GM21737 (cell line): ENCODE data around the gene APAF1.

Experiments
- ATAC-seq: cut with Tn5 transposase; IDR thresholded peaks from one replicate; pipeline ENCODE4 v1.9.1; 2021; ENCODE audit warnings: mild to moderate bottlenecking, moderate library complexity; ENCODE audit not compliant: unreplicated experiment

APAF1 gene

GRCh38 chr12:98725476-98726247 is 80.6 kb downstream of the APAF1 start:
- no peak for ATAC-seq

DNA sequence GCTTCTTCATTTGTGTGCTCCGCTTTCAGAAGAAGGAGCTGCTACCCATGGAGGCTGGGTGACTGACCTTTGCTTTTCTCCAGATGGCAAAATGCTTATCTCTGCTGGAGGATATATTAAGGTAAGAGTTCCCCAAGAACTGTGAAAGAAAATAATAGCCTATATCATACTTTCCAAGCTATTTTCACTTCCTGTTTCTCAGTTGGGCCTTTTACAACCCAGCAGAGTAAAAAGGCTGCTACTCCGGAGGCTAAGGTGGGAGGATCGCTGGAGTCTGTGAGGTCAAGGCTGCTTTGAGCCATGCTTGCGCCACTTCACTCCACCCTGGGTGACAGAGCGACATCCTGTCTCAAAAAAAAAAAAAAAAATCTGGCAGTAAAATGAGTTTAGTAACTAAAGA is 82.1 kb downstream of the APAF1 start:
- no peak for ATAC-seq

- ATAC-seq: no peak
Measured at GRCh38 chr12:98730412-98730811, 85.3 kb downstream of the APAF1 start.

DNA sequence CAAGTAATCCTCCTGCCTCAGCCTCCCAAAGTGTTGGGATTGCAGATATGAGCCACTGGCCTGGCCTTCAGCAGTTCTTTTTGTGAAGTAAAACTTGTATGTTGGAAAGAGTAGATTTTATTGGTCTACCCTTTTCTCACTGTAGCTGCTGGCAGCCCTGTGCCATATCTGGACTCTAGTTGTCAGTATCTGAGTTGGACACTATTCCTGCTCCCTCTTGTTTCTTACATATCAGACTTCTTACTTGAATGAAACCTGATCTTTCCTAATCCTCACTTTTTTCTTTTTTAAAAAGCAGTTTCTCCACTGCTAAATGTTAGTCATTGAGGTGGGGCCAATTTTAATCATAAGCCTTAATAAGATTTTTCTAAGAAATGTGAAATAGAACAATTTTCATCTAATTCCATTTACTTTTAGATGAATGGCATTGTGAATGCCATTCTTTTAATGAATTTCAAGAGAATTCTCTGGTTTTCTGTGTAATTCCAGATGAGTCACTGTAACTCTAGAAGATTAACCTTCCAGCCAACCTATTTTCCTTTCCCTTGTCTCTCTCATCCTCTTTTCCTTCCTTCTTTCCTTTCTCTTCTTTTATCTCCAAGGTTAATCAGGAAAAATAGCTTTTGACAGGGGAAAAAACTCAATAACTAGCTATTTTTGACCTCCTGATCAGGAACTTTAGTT is 88.7 kb downstream of the APAF1 start:
- no peak for ATAC-seq

DNA sequence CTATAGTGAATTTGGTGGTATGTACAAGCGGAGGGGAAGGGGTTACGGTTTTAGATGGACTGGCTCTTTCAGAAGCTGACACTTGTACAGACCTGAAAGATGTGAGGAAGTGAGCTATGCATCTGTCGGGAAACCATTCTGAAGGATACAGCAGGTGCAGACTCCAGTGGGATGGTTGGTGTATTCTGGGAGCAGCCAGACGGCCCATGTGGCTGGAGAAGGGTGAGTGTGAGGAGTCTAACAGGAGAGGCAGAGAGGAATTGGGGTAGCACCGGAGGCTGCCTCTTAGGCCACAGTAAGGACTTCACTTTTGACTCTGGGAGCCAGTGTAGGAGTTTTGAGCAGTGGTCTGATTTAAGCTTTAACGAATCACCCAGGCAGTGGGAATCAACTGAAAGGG is 90.7 kb downstream of the APAF1 start:
- no peak for ATAC-seq

- ATAC-seq: no peak
Measured at GRCh38 chr12:98736352-98737321, 91.5 kb downstream of the APAF1 start.

- ATAC-seq: no peak
Measured at GRCh38 chr12:98737322-98737712, 92.2 kb downstream of the APAF1 start.

DNA sequence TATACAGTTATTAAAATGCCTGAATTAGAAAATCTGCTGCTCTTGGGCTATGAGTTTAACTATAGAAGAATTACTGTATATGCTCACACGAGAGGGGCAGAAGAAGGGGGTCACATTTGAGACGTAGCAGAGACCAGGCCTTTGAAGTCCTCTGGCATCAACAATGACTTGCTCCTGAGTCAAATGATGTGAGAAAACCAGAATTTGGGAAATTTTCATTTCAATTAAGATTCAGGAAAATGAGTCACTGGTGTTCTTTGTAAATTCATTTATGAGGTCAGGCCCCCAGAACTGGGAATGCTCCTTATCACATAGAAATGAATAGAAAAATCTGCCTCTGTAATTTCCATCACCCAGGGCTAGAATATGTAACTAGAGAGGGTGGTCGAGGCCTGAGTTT is 92.9 kb downstream of the APAF1 start:
- ATAC-seq: no peak

GRCh38 chr12:98738539-98738938 is 93.4 kb downstream of the APAF1 start:
- ATAC-seq: no peak

DNA sequence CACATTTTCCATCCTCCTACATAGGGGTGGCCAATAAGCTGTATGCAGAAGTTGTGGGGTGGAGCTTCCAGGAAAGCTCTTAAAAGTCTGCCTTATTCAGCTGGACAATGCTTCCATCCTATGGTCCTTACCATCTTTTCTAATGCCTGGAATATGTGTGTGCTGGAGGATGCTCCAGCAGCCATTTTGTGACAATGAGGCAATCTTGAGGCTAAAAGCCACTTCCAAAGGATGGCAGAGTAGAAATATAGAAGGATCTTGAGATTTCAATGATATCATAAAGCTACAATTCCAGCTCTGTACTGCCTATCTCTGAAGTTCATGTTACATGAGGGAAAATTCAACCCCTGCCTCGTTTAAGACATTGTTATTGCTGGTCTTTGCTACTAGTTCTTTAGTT is 95.7 kb downstream of the APAF1 start:
- no peak for ATAC-seq

DNA sequence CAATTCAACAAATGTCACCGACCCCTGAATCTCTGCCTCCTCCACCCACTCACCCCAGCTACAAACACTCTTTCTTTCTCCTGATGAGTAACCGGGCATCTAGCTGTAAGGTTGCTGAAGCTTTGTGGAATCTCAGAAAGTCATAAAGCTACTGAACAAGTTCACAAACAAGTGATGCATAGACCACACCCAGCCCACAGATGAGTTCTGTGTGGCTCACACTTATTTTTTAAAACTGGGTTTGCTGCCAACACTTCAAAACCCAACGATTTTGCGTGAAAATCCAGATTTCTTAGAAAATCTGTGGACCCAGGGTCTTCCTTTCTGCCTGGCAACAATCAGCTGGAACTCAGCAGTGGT is 96.1 kb downstream of the APAF1 start:
- ATAC-seq: no peak

DNA sequence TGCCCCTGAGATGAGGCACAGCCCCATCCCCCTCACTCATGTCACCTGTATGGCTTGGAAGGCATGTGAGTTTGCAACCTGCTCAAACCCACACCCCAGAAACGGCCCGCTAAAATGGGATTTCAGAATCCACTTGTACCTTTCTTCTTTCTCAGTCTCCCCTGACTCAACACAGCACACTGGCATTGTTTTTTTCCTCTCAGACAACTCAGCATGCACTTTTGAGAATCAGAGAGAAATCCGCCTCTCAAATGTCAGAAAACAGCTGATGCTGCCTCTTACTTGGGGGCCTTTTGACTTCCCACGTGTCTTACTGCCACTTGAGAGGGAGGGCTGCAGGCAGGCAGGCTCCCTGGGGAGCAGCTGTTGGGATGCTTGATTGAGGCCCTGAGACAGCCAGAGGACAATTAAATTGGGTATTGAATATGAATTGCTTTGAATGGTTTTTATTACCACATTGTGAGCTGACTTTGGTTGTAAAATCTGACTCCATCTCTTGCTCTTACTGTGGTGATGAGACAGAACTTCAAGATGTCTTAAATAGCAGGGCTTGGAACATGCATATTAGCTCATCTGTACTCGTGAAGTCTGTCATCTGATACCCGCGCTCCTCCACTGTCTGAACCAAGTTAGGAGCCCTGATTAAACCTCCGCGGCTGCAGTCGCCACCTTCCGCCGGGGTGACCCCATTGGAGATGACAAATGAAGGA is 96.6 kb downstream of the APAF1 start:
- no peak for ATAC-seq

DNA sequence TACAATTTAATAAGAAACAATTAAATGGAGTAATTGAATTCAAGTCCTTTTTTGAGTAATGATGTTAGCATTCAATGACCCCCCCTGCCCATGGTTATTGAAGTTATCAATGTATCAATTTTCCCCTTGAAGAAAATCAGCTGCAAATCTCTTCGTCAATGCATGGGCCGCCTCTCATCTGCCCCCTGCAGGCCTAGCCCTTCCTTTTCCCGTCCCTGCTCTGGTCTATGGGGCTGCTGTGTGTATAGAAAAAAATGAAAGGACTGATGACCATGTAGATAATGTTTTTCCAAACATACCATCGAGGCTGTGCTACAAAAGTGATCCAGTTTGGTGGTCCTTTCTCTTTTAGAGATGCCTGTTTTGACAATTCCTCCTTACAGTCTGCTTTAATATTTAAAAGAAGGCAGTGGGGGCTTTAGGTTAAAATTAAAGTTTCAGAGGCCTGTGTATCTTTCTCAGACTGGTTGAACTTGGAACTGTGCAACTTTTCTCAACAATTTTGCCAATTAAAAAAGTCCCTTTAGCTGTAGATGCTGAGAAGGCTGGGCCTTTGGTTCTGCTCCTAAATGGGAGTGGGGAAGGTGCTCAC is 98.4 kb downstream of the APAF1 start:
- peak; percentile 70 for ATAC-seq

- no peak for ATAC-seq
Measured at GRCh38 chr12:98744680-98745079, 99.6 kb downstream of the APAF1 start.

DNA sequence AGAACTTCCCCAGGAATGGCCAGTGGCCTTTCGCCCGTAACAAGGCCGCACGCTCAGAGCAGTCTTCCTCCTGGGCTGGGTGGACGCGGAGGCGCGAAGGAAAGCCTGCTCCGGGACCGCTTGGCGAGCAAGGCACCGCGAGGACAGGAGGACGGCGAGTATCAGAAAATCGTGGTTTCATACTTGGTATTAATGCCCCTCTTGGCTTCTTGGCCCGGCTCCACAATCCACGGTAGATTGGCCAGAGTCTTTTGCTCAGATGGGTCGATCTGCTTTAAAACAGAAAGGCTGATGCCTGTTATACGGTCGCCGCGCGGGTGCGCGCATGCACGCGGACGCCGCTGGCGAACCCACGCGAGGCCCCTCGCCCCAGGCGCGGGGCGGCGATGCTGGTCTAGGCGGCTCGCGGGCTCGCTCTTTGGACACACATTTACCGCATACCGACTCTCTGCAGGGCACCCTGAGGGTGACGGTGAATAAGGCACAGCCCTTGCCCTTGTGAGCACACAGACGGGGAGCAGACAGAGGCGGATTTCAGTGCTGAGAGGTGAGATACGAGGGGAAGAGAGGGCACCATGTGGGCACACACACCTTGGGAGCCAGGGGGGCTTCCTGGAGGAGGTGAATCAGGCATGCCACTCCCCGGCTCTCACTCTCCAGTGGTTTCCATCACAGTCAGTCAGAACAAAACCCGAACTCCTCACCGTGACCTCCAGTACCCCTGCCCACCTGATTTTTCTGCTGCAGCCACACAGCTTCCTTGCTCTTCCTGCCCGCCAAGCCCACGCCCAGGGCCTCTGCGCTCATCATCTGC is 100.7 kb downstream of the APAF1 start:
- no peak for ATAC-seq

- no peak for ATAC-seq
Measured at GRCh38 chr12:98748463-98748862, 103.4 kb downstream of the APAF1 start.

DNA sequence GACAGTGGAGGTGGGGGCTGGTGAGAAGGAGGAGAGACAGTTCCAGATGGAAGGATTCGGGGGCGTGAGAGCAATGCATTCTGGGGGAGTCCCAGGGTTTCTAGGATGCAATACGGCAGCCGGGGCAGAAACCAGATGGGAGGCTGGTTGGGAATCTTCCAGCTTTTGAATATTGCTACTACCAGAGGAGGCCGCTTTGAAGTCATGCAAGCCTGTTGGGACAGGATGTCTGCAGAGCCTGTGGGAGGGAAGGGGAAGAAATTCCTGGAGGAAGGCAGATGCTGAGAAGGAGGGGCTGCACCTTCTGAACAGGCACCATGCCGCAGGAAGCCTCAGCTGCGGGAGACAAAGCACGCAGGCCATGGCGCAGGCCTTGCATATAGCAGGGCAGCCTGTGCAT is 105.4 kb downstream of the APAF1 start:
- no peak for ATAC-seq

- no peak for ATAC-seq
Measured at GRCh38 chr12:98751580-98752115, 106.6 kb downstream of the APAF1 start.

- no peak for ATAC-seq
Measured at GRCh38 chr12:98752726-98753125, 107.6 kb downstream of the APAF1 start.
